KMS-11 (cell line): ENCODE data around the gene SAMD14.

Source experiments
- H2AFZ ChIP-seq: fragments of 200-600 bp; sonication (generic); 2 replicates; pipeline ENCODE4 v1.6.1; 2016; ENCODE audit warnings: antibody characterized with exemption, mixed run types, low read depth
- H3K27ac ChIP-seq: fragments of 200-600 bp; sonication (generic); 2 replicates; pipeline ENCODE4 v1.6.1; 2016; ENCODE audit warnings: mild to moderate bottlenecking, mixed run types
- H3K27me3 ChIP-seq: fragments of 200-600 bp; sonication (generic); 2 replicates; pipeline ENCODE4 v1.6.1; 2017; ENCODE audit warnings: mild to moderate bottlenecking, low read depth, mixed run types, moderate library complexity; ENCODE audit not compliant: insufficient read depth
- H3K36me3 ChIP-seq: fragments of 200-600 bp; sonication (generic); 2 replicates; pipeline ENCODE4 v1.6.1; 2017; ENCODE audit warnings: mild to moderate bottlenecking, mixed run types; ENCODE audit not compliant: insufficient read depth
- H3K4me1 ChIP-seq: fragments of 200-600 bp; sonication (generic); 2 replicates; pipeline ENCODE4 v1.6.1; 2016; ENCODE audit warnings: mild to moderate bottlenecking, low read depth, mixed run types; ENCODE audit not compliant: poor library complexity, severe bottlenecking
- H3K4me2 ChIP-seq: fragments of 200-600 bp; sonication (generic); 2 replicates; pipeline ENCODE4 v1.7.0; 2016; ENCODE audit warnings: mild to moderate bottlenecking, mixed run types
- H3K4me3 ChIP-seq: fragments of 200-600 bp; sonication (generic); IDR thresholded peaks from 2 replicates; pipeline ENCODE4 v1.6.1; 2017; ENCODE audit warnings: low read depth, low read length, mixed read lengths; ENCODE audit not compliant: insufficient read depth
- H3K79me2 ChIP-seq: fragments of 200-600 bp; sonication (generic); 2 replicates; pipeline ENCODE4 v1.6.1; 2016; ENCODE audit warnings: low read depth, mixed run types; ENCODE audit not compliant: insufficient read depth
- H3K9ac ChIP-seq: fragments of 200-600 bp; sonication (generic); 2 replicates; pipeline ENCODE4 v1.6.1; 2016; ENCODE audit warnings: mild to moderate bottlenecking, mixed run types
- H4K20me1 ChIP-seq: fragments of 200-600 bp; sonication (generic); 2 replicates; pipeline ENCODE4 v1.6.1; 2016; ENCODE audit warnings: mild to moderate bottlenecking, mixed run types; ENCODE audit not compliant: insufficient read depth
- TF ChIP-seq, protein P1 (sequence below): fragments of 200-600 bp; sonication (generic); conservative IDR thresholded peaks from 2 replicates; pipeline ENCODE4 v1.6.1; 2017; ENCODE audit warnings: low read depth, mild to moderate bottlenecking, antibody characterized with exemption, low read length, moderate library complexity, mixed read lengths

The SAMD14 gene

DNA sequence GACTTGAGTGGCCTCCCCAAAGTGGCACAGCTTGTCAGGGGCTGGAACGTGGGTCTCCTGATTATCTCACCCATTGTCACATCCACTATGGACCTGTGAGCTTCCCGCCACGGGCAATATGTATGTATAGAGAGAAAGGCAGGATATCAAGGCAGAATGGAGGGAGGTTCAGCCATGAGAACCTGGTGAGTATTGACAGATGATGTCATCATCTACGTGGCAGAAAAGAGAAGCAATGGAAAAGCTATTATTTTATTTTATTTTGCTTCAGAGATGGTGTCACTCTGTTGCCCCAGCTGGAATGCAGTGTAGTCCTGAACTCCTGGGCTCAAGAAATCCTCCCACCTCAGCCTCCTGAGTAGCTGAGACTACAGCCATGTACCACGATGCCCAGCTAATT, 48.2 kb downstream of the SAMD14 start:
- H3K27me3 ChIP-seq: no peaks in the 10 kb centered on the region
- TF ChIP-seq, protein P1, sequence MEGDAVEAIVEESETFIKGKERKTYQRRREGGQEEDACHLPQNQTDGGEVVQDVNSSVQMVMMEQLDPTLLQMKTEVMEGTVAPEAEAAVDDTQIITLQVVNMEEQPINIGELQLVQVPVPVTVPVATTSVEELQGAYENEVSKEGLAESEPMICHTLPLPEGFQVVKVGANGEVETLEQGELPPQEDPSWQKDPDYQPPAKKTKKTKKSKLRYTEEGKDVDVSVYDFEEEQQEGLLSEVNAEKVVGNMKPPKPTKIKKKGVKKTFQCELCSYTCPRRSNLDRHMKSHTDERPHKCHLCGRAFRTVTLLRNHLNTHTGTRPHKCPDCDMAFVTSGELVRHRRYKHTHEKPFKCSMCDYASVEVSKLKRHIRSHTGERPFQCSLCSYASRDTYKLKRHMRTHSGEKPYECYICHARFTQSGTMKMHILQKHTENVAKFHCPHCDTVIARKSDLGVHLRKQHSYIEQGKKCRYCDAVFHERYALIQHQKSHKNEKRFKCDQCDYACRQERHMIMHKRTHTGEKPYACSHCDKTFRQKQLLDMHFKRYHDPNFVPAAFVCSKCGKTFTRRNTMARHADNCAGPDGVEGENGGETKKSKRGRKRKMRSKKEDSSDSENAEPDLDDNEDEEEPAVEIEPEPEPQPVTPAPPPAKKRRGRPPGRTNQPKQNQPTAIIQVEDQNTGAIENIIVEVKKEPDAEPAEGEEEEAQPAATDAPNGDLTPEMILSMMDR: no peak
- peaks cover 26% of the 10 kb centered on the region for H3K4me1 ChIP-seq
- H2AFZ ChIP-seq: no peak overlapping the region
- H3K4me2 ChIP-seq: peak overlapping the region; percentile 7; the same call in 1 of the 2 replicates
- no peaks in the 10 kb centered on the region for H3K79me2 ChIP-seq
- no peak overlapping the region for H3K27ac ChIP-seq
- no peak overlapping the region for H3K9ac ChIP-seq
- H3K4me3 ChIP-seq: no peak overlapping the region
- H3K36me3 ChIP-seq: no peaks in the 10 kb centered on the region
- no peaks in the 10 kb centered on the region for H4K20me1 ChIP-seq

GRCh38 chr17:50080827-50081226, 49.1 kb downstream of the SAMD14 start:
- H3K4me3 ChIP-seq: no peak overlapping the region
- peak overlapping the region; percentile 55; the same call in 1 of the 2 replicates for H2AFZ ChIP-seq
- H3K9ac ChIP-seq: no peak overlapping the region

DNA sequence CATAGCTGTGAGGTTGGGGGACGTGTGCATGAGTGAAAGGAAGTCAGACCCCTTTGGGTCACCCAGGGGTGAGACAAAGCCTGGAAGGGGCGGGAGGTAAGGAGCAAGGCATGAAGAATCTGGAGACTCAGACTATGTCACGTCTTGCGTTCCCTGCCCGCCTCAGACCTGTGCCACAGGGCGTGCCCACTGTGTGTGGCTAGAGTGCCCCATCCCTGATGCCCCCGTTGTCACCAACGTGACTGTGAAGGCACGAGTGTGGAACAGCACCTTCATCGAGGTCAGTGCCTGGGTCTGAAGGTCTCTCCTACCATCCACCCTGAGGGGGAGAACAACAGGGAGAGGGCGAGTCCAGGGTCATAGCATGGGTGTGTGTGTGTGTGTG, 49.9 kb downstream of the SAMD14 start:
- Histone ChIP-seq H3K79me2 (no peaks in the 10 kb centered on the region), H4K20me1 (no peaks in the 10 kb centered on the region), H3K27ac (no peak overlapping the region), H3K9ac (no peak overlapping the region), H2AFZ (no peak overlapping the region), H3K27me3 (no peaks in the 10 kb centered on the region), H3K4me1 (peaks cover 26% of the 10 kb centered on the region), H3K4me2 (peak overlapping the region; percentile 67; the same call in 1 of the 2 replicates), H3K36me3 (no peaks in the 10 kb centered on the region), H3K4me3 (no peak overlapping the region)
- TF ChIP-seq, protein P1: no peak

More at GRCh38 chr17:50080827-50081226, 49.1 kb downstream of the SAMD14 start:
- no peaks in the 10 kb centered on the region for H3K79me2 ChIP-seq
- H4K20me1 ChIP-seq: no peaks in the 10 kb centered on the region
- TF ChIP-seq, protein P1: no peak
- H3K4me2 ChIP-seq: peak overlapping the region; percentile 67
- no peak overlapping the region; the same call in 1 of the 2 replicates for H3K27ac ChIP-seq
- H3K36me3 ChIP-seq: no peaks in the 10 kb centered on the region
- peaks cover 26% of the 10 kb centered on the region for H3K4me1 ChIP-seq
- no peaks in the 10 kb centered on the region for H3K27me3 ChIP-seq

- H4K20me1 ChIP-seq: no peaks in the 10 kb centered on the region
- no peak overlapping the region for H3K9ac ChIP-seq
- no peak overlapping the region for H2AFZ ChIP-seq
- H3K27ac ChIP-seq: no peak overlapping the region
- TF ChIP-seq, protein P1: 0 out of 2 replicates have a peak, but pooled peaks have one; percentile 14
- H3K4me1 ChIP-seq: peaks cover 26% of the 10 kb centered on the region
- no peak overlapping the region; the same call in 1 of the 2 replicates for H3K4me2 ChIP-seq
- H3K27me3 ChIP-seq: no peaks in the 10 kb centered on the region
- H3K79me2 ChIP-seq: no peaks in the 10 kb centered on the region
- no peaks in the 10 kb centered on the region for H3K36me3 ChIP-seq
- no peak overlapping the region for H3K4me3 ChIP-seq
Measured at GRCh38 chr17:50079334-50080095, 50.4 kb downstream of the SAMD14 start.
